GM20000 (cell line): ENCODE data around the gene U2AF2.

Experiments used
- DNase-seq: peaks from one replicate; pipeline ENCODE4 v3.0.0; 2012; ENCODE audit warnings: low spot score
- CTCF ChIP-seq: IDR thresholded peaks from 2 replicates; pipeline ENCODE4 v1.5.1; 2012; ENCODE audit warnings: mild to moderate bottlenecking, control low read depth; ENCODE audit errors: extremely low read depth, missing control alignments

The U2AF2 gene

GRCh38 chr19:55679343-55680257 is 24.8 kb downstream of the U2AF2 start:
- DNase-seq, result no peak
- TF ChIP-seq CTCF, result no peak

GRCh38 chr19:55680339-55681130 is 25.7 kb downstream of the U2AF2 start:
- TF ChIP-seq CTCF, result no peak
- no peak for DNase-seq

GRCh38 chr19:55681131-55682092 is 26.6 kb downstream of the U2AF2 start:
- TF ChIP-seq CTCF, result no peak
- DNase-seq, result no peak

- DNase-seq, result no peak
- TF ChIP-seq CTCF, result no peak
Observed at GRCh38 chr19:55683449-55684261, 28.8 kb downstream of the U2AF2 start.

- TF ChIP-seq CTCF, result no peak
- no peak for DNase-seq
Observed at GRCh38 chr19:55684946-55685681, 30.3 kb downstream of the U2AF2 start.

DNA sequence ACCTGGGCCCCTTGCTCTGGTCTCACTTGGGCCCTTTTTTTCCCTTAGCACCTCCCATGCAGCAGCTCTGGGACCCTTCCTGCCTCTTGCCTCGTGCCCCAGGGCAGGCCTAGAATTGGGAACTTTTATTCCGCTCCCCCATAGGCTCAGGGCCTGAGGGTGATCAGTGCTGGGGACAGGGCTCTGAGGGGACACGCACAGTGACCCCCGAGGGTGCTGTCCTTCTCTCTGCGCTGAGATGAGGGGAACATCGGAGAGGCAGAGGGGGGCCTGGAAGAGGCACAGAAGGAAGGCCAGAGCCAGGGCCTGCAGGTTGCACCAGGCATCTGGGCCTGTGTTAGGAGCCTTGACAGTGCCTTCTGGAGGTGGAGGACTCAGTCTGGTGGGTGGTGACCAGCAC is 30.9 kb downstream of the U2AF2 start:
- DNase-seq, result no peak
- TF ChIP-seq CTCF, result no peak
